CD4-positive, CD25-positive, alpha-beta regulatory T cell (primary cell): ENCODE measurements around the gene PAQR4. TPM values are rescaled to one million over a fixed set of nuclear protein-coding genes. Genes with fewer than 3 reads are reported as not detected.

Experiments
- ATAC-seq, 2 donors: fragments of 150-1000 bp; cut with Tn5 transposase; one replicate each; pipeline ENCODE4 v1.10.0; 2021; ENCODE audit warnings: low read depth in 2 of 2, moderate number of reproducible peaks in 2 of 2, moderate library complexity in 1 of 2
- DNase-seq, 3 donors: peaks; one replicate each; pipeline versions ENCODE4 v3.0.0 to v3.0.0-alpha.2; 2012 to 2022; ENCODE audit warnings: mixed read lengths in 1 of 3
- H3K27ac ChIP-seq: one replicate; pipeline ENCODE4 v1.7.0; 2013; ENCODE audit warnings: mild to moderate bottlenecking, low read length; ENCODE audit not compliant: insufficient read depth, poor library complexity, severe bottlenecking
- H3K27me3 ChIP-seq: one replicate; pipeline ENCODE4 v1.7.0; 2013; ENCODE audit warnings: low read length; ENCODE audit not compliant: control insufficient read depth, insufficient read depth
- H3K36me3 ChIP-seq: one replicate; pipeline ENCODE4 v1.7.0; 2013; ENCODE audit warnings: mild to moderate bottlenecking, low read length, moderate library complexity; ENCODE audit not compliant: control insufficient read depth, insufficient read depth
- H3K4me1 ChIP-seq: 2 replicates; pipeline ENCODE4 v1.7.0; 2013; ENCODE audit warnings: mild to moderate bottlenecking, low read length; ENCODE audit not compliant: insufficient read depth, control insufficient read depth, poor library complexity, severe bottlenecking
- H3K4me3 ChIP-seq: one replicate; pipeline ENCODE4 v1.7.0; 2013; ENCODE audit warnings: low read depth, mild to moderate bottlenecking, low read length, moderate library complexity
- H3K9me3 ChIP-seq, 2 experiments: 1 replicate in 1 of 2; 2 replicates in 1 of 2; pipeline ENCODE4 v1.7.0; 2013; ENCODE audit warnings: low read length in 2 of 2, mild to moderate bottlenecking in 1 of 2, moderate library complexity in 1 of 2; ENCODE audit not compliant: control insufficient read depth in 2 of 2
- H3K27ac Mint-ChIP-seq, 3 donors: one replicate each; pipeline ENCODE4 v1.8.0; 2020 to 2022; ENCODE audit warnings: mild to moderate bottlenecking in 3 of 3, mixed read lengths in 3 of 3, moderate library complexity in 2 of 3
- H3K27me3 Mint-ChIP-seq: one replicate; pipeline ENCODE4 v1.8.0; 2022; ENCODE audit warnings: mild to moderate bottlenecking, mixed read lengths
- H3K36me3 Mint-ChIP-seq: one replicate; pipeline ENCODE4 v1.8.0; 2020; ENCODE audit warnings: mixed read lengths
- H3K4me1 Mint-ChIP-seq, 4 donors: one replicate each; pipeline ENCODE4 v1.8.0; 2020 to 2022; ENCODE audit warnings: mixed read lengths in 4 of 4, mild to moderate bottlenecking in 1 of 4
- H3K4me3 Mint-ChIP-seq, 4 donors: one replicate each; pipeline ENCODE4 v1.8.0; 2020 to 2022; ENCODE audit warnings: mild to moderate bottlenecking in 4 of 4, mixed read lengths in 4 of 4, moderate library complexity in 3 of 4
- H3K9me3 Mint-ChIP-seq, 7 donors: one replicate each; pipeline ENCODE4 v1.8.0; 2020 to 2022; ENCODE audit warnings: mixed read lengths in 7 of 7, mild to moderate bottlenecking in 3 of 7, moderate library complexity in 2 of 7
- polyA plus RNA-seq, 4 donors: library from polyadenylated mRNA; unstranded; fragments of 300-500 nt; fragmentation: Illumina TruSeq; gene quantifications; one replicate each; pipeline ENCODE4 v1.2.3, GENCODE V29; 2021
- total RNA-seq: library from RNA; stranded (reverse); gene quantifications from one replicate; pipeline ENCODE4 v1.2.3, GENCODE V29; 2022

Gene PAQR4
- total and polyA plus RNA-seq, 5 donors from 2014 or later, result 2.2 to 8.0 (median 5.6) TPM

GRCh38 chr16:3008690-3009037 lies 39.5 kb downstream of the PAQR4 start:
- Histone ChIP-seq H3K9me3 (no peaks in the 10 kb centered on the region), H3K4me3 (no peak overlapping the region), H3K4me1 (peaks cover 30% of the 10 kb centered on the region), H3K36me3 (no peaks in the 10 kb centered on the region), H3K27ac (no peak overlapping the region), H3K27me3 (no peaks in the 10 kb centered on the region)
- Mint-ChIP-seq H3K27me3 (peaks cover 26% of the 10 kb centered on the region), H3K4me3 (peak overlapping the region in 2 of 4 donors; percentile 3 to 81), H3K9me3 (no peaks in the 10 kb centered on the region), H3K4me1 (peaks cover 3 to 33% (median 16%) of the 10 kb centered on the region in 4 donors), H3K27ac (no peak overlapping the region), H3K36me3 (no peaks in the 10 kb centered on the region)
- ATAC-seq, result no peak
- no peak for DNase-seq

GRCh38 chr16:3009568-3010390 lies 40.6 kb downstream of the PAQR4 start:
- H3K4me1 Mint-ChIP-seq, result peaks cover 0 to 29% (median 15%) of the 10 kb centered on the region in 4 donors
- H3K4me1 ChIP-seq, result peaks cover 28% of the 10 kb centered on the region
- H3K9me3 Mint-ChIP-seq, result no peaks in the 10 kb centered on the region
- H3K36me3 Mint-ChIP-seq, result no peaks in the 10 kb centered on the region
- peak overlapping the region in 2 of 4 donors; percentile 8 to 38 for H3K4me3 Mint-ChIP-seq
- H3K4me3 ChIP-seq, result no peak overlapping the region
- ATAC-seq (no peak), DNase-seq (no peak)
- H3K9me3 ChIP-seq, result no peaks in the 10 kb centered on the region
- H3K27ac Mint-ChIP-seq, result no peak overlapping the region
- H3K36me3 ChIP-seq, result no peaks in the 10 kb centered on the region
- no peaks in the 10 kb centered on the region for H3K27me3 ChIP-seq
- no peak overlapping the region for H3K27ac ChIP-seq
- peaks cover 31% of the 10 kb centered on the region for H3K27me3 Mint-ChIP-seq

GRCh38 chr16:3010510-3010909 lies 41.4 kb downstream of the PAQR4 start:
- Mint-ChIP-seq H3K4me1 (peaks cover 0 to 26% (median 14%) of the 10 kb centered on the region in 4 donors), H3K27me3 (peaks cover 34% of the 10 kb centered on the region), H3K4me3 (peak overlapping the region in 1 of 4 donors; percentile 8), H3K27ac (no peak overlapping the region), H3K36me3 (no peaks in the 10 kb centered on the region), H3K9me3 (no peaks in the 10 kb centered on the region)
- peaks cover 24% of the 10 kb centered on the region for H3K4me1 ChIP-seq
- no peak overlapping the region for H3K4me3 ChIP-seq
- no peaks in the 10 kb centered on the region for H3K27me3 ChIP-seq
- no peak overlapping the region for H3K27ac ChIP-seq
- no peaks in the 10 kb centered on the region for H3K9me3 ChIP-seq
- DNase-seq, result no peak
- H3K36me3 ChIP-seq, result no peaks in the 10 kb centered on the region
- no peak for ATAC-seq

- no peak overlapping the region for H3K4me3 ChIP-seq
- Mint-ChIP-seq H3K27me3 (peaks cover 34% of the 10 kb centered on the region), H3K4me1 (peaks cover 0 to 19% (median 8%) of the 10 kb centered on the region in 4 donors), H3K27ac (no peak overlapping the region), H3K4me3 (peak overlapping the region in 1 of 4 donors; percentile 32), H3K36me3 (no peaks in the 10 kb centered on the region), H3K9me3 (no peaks in the 10 kb centered on the region)
- DNase-seq, result no peak
- H3K9me3 ChIP-seq, result no peaks in the 10 kb centered on the region
- no peak for ATAC-seq
- H3K27ac ChIP-seq, result no peak overlapping the region
- H3K4me1 ChIP-seq, result peaks cover 18% of the 10 kb centered on the region
- H3K36me3 ChIP-seq, result no peaks in the 10 kb centered on the region
- H3K27me3 ChIP-seq, result no peaks in the 10 kb centered on the region
These were observed 43.1 kb downstream of the PAQR4 start for GRCh38 chr16:3012246-3012645.

GRCh38 chr16:3012828-3013420 lies 43.8 kb downstream of the PAQR4 start, which contains the start of gene CLDN9:
TSS of gene CLDN9 (plus strand) at chr16:3012923. CDS start at chr16:3013363, 440 bp downstream.
- H3K27me3 Mint-ChIP-seq, result peaks cover 31% of the 10 kb centered on the region
- no peak for ATAC-seq
- H3K4me3 ChIP-seq, result no peak within 1 kb of the TSS
- DNase-seq, result no peak
- no peak within 1 kb of the TSS for H3K27ac Mint-ChIP-seq
- H3K9me3 ChIP-seq, result no peaks in the 10 kb centered on the region
- H3K27me3 ChIP-seq, result no peaks in the 10 kb centered on the region
- H3K36me3 Mint-ChIP-seq, result no peaks in the 10 kb centered on the region
- H3K36me3 ChIP-seq, result no peaks in the 10 kb centered on the region
- peaks cover 12% of the 10 kb centered on the region for H3K4me1 ChIP-seq
- no peaks in the 10 kb centered on the region for H3K9me3 Mint-ChIP-seq
- H3K4me3 Mint-ChIP-seq, result peak within 1 kb of the TSS in 1 of 4 donors; percentile 32
- H3K27ac ChIP-seq, result no peak within 1 kb of the TSS
- H3K4me1 Mint-ChIP-seq, result peaks cover 0 to 13% (median 5%) of the 10 kb centered on the region in 4 donors

- no peak overlapping the region for H3K27ac ChIP-seq
- H3K9me3 ChIP-seq, result no peaks in the 10 kb centered on the region
- ATAC-seq (no peak), DNase-seq (no peak)
- no peaks in the 10 kb centered on the region for H3K27me3 ChIP-seq
- H3K27me3 Mint-ChIP-seq, result peaks cover 26% of the 10 kb centered on the region
- H3K27ac Mint-ChIP-seq, result no peak overlapping the region
- peaks cover 10% of the 10 kb centered on the region for H3K4me1 ChIP-seq
- H3K4me1 Mint-ChIP-seq, result peaks cover 0 to 13% (median 2%) of the 10 kb centered on the region in 4 donors
- no peaks in the 10 kb centered on the region for H3K36me3 Mint-ChIP-seq
- H3K4me3 Mint-ChIP-seq, result no peak overlapping the region
- no peaks in the 10 kb centered on the region for H3K36me3 ChIP-seq
- H3K4me3 ChIP-seq, result no peak overlapping the region
- no peaks in the 10 kb centered on the region for H3K9me3 Mint-ChIP-seq
These were observed 44.4 kb downstream of the PAQR4 start for GRCh38 chr16:3013491-3013951.

GRCh38 chr16:3013998-3014690 lies 45.0 kb downstream of the PAQR4 start:
- ATAC-seq (no peak), DNase-seq (no peak)
- H3K36me3 ChIP-seq, result no peaks in the 10 kb centered on the region
- H3K27me3 ChIP-seq, result no peaks in the 10 kb centered on the region
- H3K9me3 Mint-ChIP-seq, result no peaks in the 10 kb centered on the region
- no peak overlapping the region for H3K27ac Mint-ChIP-seq
- H3K4me1 ChIP-seq, result peaks cover 5% of the 10 kb centered on the region
- H3K27me3 Mint-ChIP-seq, result peaks cover 26% of the 10 kb centered on the region
- H3K27ac ChIP-seq, result no peak overlapping the region
- peaks cover 0 to 11% (median under 1%) of the 10 kb centered on the region in 4 donors for H3K4me1 Mint-ChIP-seq
- no peaks in the 10 kb centered on the region for H3K9me3 ChIP-seq
- H3K4me3 ChIP-seq, result no peak overlapping the region
- H3K4me3 Mint-ChIP-seq, result peak overlapping the region in 1 of 4 donors; percentile 46
- no peaks in the 10 kb centered on the region for H3K36me3 Mint-ChIP-seq
